HG02763 (cell line): ENCODE measurements around the gene FRAT1.
"Not testable (repeated sequence)": the region's sequence is repeated elsewhere in the genome, so short reads cannot be mapped to it uniquely, and the experiment has no call there.

Source experiments
- ATAC-seq: cut with Tn5 transposase; IDR thresholded peaks from one replicate; pipeline ENCODE4 v1.9.1; 2021; ENCODE audit warnings: mild to moderate bottlenecking, moderate library complexity; ENCODE audit not compliant: unreplicated experiment

The FRAT1 gene, protein sequence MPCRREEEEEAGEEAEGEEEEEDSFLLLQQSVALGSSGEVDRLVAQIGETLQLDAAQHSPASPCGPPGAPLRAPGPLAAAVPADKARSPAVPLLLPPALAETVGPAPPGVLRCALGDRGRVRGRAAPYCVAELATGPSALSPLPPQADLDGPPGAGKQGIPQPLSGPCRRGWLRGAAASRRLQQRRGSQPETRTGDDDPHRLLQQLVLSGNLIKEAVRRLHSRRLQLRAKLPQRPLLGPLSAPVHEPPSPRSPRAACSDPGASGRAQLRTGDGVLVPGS

DNA sequence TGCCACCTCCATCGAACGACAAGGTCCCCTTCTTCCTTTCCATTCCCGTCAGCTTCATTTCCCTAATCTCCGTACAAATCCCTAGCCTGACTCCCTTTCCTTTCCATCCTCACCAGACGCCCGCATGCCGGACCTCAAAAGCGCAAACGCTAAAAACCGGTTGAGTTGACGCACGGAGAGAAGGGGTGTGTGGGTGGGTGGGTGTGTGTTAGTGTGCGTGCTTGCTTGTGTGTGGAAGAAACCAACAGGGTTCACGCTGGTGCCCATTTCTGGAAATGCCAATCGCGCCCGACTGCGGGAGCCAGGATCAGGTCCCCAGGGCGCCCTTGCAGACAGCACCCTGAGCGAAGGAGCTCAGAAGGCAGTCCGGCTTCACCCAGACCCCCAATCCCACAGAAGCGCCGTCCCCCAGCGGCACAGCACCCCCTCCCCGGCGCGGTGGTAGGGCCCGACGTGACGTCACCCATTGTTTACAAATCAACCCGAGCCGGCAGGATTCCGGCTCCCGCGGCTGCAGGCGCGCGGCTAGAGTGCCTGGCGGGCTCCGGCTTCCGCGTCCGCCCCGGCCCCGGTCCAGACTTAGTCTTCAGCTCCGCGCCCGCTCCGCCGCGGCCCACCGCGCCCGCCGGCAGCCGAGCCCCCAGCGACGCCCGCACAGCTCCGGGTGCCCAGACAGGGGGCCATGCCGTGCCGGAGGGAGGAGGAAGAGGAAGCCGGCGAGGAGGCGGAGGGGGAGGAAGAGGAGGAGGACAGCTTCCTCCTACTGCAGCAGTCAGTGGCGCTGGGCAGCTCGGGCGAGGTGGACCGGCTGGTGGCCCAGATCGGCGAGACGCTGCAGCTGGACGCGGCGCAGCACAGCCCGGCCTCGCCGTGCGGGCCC lies at the start of gene FRAT1:
Gene FRAT1 (plus strand): TSS at position 500 of the 880 bp plus-strand sequence. CDS start 183 bp downstream, at position 683.
- peak; percentile 84 for ATAC-seq

DNA sequence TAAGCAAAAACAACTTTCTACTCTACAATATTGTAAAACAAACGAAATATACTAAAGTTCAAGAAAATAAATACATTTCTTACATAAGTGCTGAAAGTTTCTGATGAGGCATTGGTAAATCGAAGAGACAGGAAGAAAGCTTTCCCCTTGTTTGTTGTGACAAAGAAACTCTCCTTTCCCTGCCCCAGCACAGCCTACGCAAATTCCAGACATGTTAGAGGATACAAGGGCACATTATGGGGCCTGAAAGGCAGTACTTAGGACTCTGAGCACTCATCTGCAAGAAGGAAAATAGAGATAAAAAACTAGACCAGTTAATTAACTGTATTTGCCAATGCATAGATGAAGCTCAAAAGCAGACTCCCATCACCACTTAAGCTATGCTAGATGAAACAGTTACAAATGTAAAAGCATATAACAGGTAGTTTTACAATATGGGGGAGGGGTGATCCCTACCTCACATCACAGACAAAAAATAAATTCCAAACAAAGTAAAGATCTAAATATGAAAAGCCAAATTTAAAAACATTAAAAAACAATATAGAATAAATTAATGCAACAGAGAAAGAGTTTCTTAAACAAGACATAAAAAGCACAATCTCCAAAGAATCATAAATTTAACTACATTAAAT lies 48.4 kb upstream of the FRAT1 start:
- no peak for ATAC-seq

DNA sequence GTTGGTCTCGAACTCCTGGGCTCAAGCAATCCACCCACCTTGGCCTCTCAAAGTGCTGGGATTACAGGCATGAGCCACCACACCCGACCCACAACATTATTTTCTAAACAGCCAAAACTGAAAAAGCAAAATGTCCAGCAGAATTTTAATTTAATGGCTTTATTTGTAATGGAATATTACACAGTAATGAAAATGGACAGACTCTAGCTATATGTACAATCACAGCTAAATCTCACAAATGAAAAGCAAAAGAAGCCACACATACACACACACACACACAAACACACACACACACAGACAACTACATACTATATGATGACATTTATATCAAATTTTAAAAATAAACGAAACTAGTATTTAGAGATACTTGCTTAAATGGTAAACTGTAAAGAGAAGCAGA lies 45.4 kb upstream of the FRAT1 start:
- no peak for ATAC-seq

DNA sequence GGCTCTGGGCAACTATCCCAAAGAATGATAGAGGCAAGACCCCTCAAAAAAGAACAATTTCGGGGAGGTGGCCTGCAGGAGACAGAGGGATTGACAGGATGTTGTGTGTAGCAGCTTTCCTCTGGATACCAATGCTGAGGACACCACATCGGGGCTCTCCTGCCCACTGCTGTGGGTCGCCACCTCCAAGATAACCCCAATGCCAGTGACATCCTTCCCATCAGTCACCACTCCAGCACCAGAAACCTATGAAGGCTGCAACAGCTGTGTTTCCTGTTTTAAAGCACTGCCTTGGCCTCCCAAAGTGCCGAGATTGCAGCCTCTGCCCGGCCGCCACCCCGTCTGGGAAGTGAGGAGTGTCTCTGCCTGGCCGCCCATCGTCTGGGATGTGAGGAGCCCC lies 44.2 kb upstream of the FRAT1 start:
- no peak for ATAC-seq

DNA sequence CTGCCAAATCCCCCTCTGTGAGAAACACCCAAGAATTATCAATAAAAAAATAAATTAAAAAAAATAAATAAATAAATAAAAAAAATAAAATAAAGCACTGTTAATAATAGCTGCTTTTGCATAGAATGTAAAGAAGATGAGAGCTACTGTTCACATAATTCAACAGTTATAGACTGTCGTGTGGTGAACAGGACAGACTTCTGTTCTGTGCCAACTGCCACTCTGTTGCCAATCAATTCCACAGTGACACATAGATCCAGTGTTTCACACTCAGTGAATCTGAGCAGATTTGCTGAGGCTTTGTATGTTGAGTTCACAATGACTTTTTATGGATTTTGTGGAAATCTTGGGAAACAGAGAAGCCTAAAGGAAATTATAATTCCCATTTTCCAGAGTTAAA lies 41.5 kb upstream of the FRAT1 start:
- ATAC-seq, result no peak

DNA sequence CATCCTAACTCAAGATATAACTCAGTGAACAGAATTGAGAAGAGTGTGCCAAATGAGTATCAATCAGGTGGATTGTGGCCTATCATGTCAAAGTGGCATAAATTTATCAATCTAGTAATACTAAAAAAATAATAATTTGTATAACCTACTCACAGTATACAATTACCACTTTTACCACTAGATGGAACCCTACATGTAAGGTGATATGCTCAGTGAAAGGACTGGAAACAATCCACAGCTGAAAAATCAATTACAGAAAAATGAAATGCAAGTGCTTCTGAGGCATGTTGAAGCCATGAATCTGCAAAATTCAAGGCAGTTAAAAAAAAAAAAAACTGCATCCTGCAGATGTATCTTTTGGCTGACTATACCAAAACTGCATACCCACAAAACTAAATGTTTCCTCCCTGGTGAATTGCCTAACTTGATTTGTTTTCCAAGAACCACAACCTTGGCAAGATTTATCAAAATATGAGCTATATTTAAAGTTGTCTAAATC lies 40.5 kb upstream of the FRAT1 start:
- no peak for ATAC-seq

DNA sequence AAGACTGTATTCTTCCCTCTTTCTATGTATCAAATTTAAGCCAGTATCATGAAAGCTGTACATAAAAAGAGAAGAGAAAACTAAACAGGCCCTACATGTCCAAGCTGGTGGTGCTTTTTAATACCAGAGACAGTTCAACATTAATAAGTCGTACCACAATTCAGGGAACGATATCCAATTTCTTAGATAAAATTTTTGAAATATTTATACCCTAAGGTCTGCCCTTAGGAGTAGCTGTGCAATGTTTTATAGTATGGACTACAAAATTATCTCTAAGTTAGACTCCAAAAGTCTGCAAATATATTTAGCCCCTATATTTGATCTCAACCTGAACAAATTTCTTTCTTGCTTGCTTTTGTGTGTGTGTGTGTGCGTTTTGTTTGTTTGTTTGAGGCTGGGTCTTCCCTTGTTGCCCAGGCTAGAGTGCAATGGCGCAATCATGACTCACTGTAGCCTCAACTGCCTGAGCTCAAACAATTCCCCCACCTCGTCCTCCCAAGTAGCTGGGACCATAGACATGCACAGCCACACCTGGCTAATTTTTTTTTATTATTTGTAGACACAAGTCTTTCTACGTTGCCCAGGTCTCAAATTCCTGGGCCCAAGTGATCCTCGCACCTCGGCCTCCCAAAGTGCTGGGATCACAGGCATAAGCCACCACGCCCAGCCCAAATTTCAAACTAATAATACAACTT lies 39.8 kb upstream of the FRAT1 start:
- no peak for ATAC-seq

DNA sequence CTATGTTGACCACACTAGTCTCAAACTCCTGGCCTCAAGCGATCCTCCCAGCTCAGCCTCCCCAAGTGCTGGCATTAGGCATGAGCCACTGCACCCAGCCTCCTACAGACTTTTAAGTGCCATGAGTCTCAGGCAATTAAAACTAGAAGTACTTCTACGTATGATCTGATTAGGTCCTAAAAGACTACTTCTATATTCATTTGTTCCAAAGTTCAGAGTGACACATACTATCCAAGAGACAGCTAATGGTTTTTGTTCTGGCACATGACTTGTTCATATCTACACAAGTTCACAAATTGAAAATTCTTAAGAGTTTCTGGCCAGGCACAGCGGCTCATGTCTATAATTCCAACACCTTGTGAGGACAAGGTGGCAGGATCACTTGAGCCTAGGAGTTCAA lies 38.3 kb upstream of the FRAT1 start:
- ATAC-seq, result no peak

DNA sequence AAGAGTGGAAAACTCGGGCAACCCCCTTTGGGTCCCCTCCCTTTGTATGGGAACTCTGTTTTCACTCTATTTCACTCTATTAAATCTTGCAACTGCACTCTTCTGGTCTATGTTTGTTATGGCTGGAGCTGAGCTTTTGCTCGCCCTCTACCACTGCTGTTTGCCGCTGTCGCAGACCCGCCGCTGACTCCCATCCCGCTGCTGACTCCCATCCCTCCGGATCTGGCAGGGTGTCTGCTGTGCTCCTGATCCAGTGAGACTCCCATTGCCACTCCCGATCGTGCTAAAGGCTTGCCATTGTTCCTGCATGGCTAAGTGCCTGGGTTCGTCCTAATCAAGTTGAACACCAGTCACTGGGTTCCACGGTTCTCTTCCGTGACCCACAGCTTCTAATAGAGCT lies 29.0 kb upstream of the FRAT1 start:
- ATAC-seq, result not testable (repeated sequence)

DNA sequence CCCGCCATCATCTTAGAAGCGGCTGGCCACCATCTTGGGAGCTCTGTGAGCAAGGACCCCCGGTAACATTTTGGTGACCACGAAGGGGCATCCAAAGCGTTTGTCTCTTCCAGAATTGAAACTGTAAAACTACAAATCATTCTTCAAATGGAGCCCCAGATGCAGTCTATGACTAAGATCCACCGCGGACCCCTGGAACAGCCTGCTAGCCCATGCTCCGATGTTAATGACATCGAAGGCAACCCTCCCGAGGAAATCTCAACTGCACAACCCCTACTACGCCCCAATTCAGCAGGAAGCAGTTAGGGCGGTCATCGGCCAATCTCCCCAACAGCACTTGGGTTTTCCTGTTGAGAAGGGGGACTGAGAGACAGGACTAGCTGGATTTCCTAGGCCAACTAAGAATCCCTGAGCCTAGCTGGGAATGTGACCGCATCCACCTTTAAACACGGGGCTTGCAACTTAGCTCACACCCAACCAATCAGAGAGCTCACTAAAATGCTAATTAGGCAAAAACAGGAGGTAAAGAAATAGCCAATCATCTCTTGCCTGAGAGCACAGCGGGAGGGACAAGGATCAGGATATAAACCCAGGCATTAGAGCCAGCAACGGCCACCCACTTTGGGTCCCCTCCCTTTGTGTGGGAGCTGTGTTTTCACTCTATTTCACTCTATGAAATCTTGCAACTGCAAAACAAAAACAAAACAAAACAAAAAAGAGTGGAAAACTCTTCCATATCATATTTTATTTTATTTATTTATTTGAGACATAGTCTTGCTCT lies 28.3 kb upstream of the FRAT1 start:
- ATAC-seq, result not testable (repeated sequence)

DNA sequence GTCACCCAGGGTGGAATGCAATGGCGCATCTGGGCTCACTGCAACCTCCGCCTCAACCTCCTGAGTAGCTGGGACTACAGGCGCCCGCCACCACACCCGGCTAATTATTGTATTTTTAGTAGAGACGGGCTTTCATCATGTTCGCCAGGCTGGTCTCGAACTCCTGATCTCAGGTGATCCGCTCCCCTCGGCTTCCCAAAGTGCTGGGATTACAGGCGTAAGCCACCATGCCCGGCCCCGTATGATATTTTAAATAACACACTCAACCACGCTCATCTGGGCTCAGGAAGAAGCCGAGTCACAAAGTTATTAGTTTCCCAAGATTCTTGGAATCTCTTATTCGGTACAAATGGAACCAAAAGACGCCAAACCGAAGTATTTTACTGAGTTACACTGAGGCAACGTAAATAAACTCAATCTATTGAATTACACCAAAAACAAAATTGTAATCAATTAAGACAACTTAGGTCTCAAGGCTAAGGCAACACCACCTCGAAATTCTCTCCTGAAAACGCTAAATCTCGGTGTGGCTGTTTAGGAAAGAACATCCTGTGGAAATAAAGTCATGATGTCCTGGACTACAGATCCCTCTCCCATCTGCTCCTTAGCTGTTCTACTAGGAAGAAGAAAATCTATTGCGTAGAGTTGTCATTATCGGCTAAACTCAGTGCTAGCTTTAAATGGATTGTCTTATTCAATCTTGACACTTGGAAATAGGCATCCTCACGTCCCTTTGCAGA lies 27.5 kb upstream of the FRAT1 start:
- ATAC-seq, result no peak

DNA sequence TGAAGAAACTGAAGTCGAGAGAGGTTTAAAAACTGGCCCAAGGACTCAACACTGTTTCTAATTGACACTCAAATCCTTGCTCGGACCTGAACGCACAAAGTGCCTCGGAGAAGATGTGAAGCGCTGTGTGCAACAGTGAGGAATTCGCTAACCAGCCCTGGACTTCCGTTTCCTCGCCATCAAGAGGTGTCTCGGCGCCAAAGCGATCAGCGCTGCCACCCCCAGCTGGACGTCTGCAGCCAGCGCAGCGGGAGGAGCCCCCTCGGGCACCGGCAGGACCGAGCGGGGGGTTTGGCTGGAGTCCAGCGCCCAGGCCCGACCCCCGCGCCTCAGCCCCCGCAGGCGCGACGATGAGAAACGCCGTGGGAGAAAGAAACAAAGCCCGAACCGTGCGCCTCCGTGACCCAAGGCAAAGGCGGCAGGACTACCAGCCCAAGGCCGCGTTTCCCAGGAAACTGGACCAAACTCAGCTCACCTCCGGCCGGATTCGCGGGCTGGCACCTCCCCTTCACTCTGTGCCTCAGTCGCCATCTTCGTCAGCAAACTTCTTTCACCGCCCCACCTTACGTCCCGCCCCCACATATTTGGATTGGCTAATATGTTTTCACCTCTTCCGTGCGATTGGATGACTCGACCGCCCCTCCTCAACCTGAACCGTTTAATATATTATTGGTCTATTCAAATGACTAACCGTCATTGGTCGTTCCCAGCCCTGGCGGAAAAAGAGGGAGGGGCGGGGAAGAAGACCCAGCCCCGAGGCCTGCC lies 26.8 kb upstream of the FRAT1 start, which contains the start of gene ARHGAP19:
Gene ARHGAP19 (minus strand): TSS at position 541 of the 765 bp plus-strand sequence. CDS start 10 bp downstream, at position 531.
- ATAC-seq, result peak; percentile 96

DNA sequence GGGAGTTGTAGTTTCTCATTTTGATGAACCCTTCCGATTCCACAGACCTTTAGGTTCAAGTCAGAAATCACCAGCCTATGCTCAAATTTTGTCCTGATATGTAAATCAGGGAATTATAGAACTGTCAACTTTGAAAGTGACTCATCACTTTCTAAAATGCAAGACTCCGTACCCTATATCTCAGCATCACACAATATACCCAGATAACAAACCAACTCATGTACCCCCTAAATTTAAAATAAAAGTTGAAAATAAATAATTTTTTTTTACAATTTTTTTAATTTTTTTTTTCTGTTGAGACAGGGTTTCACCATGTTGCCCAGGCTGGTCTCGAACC lies 26.2 kb upstream of the FRAT1 start:
- no peak for ATAC-seq

DNA sequence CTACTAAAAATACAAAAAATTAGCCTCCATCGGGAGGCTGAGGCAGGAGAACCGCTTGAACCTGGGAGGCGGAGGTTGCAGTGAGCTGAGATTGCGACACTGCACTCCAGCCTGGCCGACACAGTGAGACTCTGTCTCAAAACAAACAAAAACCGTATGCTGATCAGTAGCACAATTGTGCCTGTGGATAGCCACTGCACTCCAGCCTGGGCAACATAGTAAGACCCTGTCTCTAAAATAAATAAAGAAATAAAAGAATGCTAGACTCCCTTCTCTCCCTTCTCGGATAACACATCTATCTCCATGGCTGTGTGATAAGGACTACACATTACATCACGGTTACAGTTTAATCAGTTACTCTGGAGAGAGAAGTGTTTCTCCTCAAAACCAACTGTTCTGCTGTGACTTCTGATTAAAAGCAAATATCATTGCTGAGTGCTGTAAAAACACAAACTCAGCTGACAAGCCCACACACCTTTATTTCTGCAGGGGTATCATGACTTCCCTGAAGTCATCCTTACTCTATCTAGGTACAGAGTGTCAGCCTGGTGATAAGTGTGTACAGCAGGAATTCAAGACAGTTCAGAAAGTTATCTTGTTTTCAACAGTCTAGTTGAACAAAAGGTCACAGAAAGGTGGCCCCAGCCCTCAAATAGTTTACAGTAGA lies 21.4 kb upstream of the FRAT1 start:
- no peak for ATAC-seq

DNA sequence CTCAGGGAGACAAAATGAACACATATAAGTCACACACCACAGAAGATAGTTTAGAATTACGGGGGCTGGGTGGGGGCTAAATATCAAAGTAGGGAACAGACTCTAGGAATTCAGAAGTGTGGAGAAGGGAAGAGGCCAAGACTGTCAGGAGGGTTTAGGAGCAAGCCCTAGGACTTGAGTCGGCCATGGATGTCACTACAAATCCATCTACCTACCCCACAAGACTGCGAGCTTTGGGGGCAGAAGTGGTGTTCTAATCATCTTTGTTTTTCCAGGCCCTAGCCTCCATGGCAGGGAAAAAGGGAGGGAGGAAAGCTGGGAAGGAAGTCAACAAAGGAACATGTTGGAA lies 20.9 kb upstream of the FRAT1 start:
- no peak for ATAC-seq

DNA sequence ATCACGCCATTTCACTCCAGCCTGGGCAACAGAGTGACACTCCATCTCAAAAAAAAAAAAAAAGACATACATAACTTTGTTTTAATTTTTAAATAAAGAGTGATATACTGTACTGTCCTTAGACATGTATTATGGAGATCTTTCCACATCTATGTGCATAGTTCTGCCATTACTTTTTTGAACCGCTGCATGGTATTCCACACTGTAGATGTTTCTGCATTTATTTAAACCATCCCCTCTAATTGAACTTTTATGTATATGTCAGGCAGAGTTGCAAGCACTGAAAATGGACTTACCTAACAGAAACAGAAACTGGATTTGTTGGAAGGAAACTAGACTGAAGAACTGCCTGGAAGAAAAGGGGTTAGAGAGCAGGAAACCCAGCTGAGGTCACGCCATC lies 18.1 kb upstream of the FRAT1 start:
- no peak for ATAC-seq

DNA sequence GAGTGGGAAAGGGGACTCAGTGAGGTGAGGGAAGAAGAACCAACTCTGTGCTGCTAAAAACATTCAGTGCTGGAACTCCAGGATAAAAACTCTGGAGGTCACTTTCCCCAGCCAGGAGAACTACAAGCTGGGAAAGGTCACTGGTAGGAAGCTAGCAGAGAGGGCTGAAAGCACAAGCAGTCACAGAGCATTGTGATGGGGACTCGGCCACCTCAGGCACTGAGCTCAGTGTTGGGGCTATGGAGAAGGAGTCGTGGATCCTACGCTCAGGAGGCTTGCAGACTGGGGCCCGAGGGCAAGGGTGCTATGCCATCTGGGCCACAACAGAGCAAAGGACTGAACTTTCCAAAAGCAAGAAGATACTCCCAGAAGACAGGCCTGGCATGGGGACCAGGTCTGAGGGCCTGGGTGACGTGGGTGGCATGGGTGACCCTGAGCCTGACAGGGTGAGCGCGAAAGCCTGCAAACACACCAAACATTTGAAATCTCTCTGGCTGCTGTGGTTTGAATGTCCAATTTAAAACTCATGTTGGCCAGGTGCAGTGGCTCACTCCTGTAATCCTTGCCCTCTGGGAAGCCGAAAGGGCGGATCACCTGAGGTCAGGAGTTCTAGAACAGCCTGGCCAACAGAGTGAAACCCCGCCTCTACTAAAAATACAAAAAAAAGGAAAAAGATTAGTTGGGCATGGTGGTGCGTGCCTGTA lies 16.8 kb upstream of the FRAT1 start:
- ATAC-seq, result no peak

DNA sequence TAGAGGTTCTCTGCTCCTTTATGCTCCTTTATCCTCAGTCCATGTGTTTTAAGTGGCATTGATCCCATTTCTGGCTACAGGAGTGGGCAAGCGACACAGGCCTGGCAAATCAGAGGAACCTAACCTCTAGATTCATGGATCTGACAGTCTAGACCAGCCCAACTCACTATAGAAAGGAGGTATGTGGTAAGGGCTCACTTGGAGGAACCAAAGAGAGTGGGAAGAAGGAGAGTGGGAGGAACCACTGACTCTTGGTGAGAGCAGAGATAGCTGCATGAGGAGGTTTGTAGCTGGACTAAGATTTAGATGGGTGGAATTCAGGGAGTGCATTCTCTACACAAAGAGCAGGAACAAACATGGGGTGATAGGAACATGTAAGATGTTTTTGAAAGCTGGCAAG lies 11.6 kb upstream of the FRAT1 start:
- ATAC-seq, result no peak
